ENCODE data around the gene HLCS.

Gene HLCS

GRCh38 chr21:36835383-36835795 lies 131.1 kb downstream of the HLCS start (continued):
- 0 out of 2 replicates have a peak, but pooled peaks have one; percentile 41 for TF ChIP-seq TSHZ1 (tag by site-specific recombination; IDR thresholded peaks at IDR 0.05; ENCODE audit: borderline replicate concordance)
- TF ChIP-seq OVOL3 (tag by site-specific recombination; IDR thresholded peaks at IDR 0.05), result no peak
- TF ChIP-seq ZXDB (tag by site-specific recombination; IDR thresholded peaks at IDR 0.05), result no peak
- no peak for TF ChIP-seq ZNF354C (tag by site-specific recombination; IDR thresholded peaks at IDR 0.05; ENCODE audit: borderline replicate concordance, low read depth)
- no peak for TF ChIP-seq ZBTB49 (tag by site-specific recombination; IDR thresholded peaks at IDR 0.05; ENCODE audit: low read depth)
- TF ChIP-seq ZNF785 (tag by site-specific recombination; IDR thresholded peaks at IDR 0.05), result no peak
- no peak for TF ChIP-seq ZNF792 (tag by site-specific recombination; IDR thresholded peaks at IDR 0.05)
- TF ChIP-seq ZNF843 (tag by site-specific recombination; IDR thresholded peaks at IDR 0.05), result no peak
- TF ChIP-seq ZNF211 (tag by site-specific recombination; IDR thresholded peaks at IDR 0.05; ENCODE audit: low read depth), result no peak
- TF ChIP-seq AEBP2 (tag by site-specific recombination; IDR thresholded peaks at IDR 0.05; ENCODE audit: borderline replicate concordance), result no peak
- TF ChIP-seq ZNF174 (tag by site-specific recombination; IDR thresholded peaks at IDR 0.05), result no peak
- no peak; the same call in 1 of the 2 replicates for TF ChIP-seq ZNF692 (tag by site-specific recombination; IDR thresholded peaks at IDR 0.05)
- no peak for TF ChIP-seq ZNF214 (tag by site-specific recombination; IDR thresholded peaks at IDR 0.05; ENCODE audit: borderline replicate concordance)
- TF ChIP-seq MEIS1 (CRISPR knock-in tag; IDR thresholded peaks at IDR 0.05; ENCODE audit: borderline replicate concordance), result no peak
- no peak for TF ChIP-seq REST (tag by site-specific recombination; IDR thresholded peaks at IDR 0.05)
- no peak for TF ChIP-seq BCL11A (tag by site-specific recombination; IDR thresholded peaks at IDR 0.05; ENCODE audit: low read depth)
- TF ChIP-seq ZNF433 (tag by site-specific recombination; IDR thresholded peaks at IDR 0.05; ENCODE audit: low read depth), result no peak
- TF ChIP-seq ZNF19 (tag by site-specific recombination; IDR thresholded peaks at IDR 0.05; ENCODE audit: low read depth), result no peak
- TF ChIP-seq ZBTB20 (tag by site-specific recombination; IDR thresholded peaks at IDR 0.05), result peak; percentile 33; the same call in 1 of the 2 replicates
- no peak for TF ChIP-seq ZNF830 (tag by site-specific recombination; IDR thresholded peaks at IDR 0.05; ENCODE audit: low read depth)
- TF ChIP-seq ZNF341 (tag by site-specific recombination; IDR thresholded peaks at IDR 0.05; ENCODE audit: low read depth), result peak; percentile 75
- no peak for TF ChIP-seq ZSCAN4 (tag by site-specific recombination; IDR thresholded peaks at IDR 0.05)
- TF ChIP-seq ZNF660 (tag by site-specific recombination; IDR thresholded peaks at IDR 0.05), result no peak
- no peak for TF ChIP-seq ZNF544 (tag by site-specific recombination; IDR thresholded peaks at IDR 0.05)
- no peak for TF ChIP-seq ZFP69B (tag by site-specific recombination; IDR thresholded peaks at IDR 0.05)
